Activated CD8-positive, alpha-beta T cell treated with anti-CD3 and anti-CD28 coated beads, Interleukin-2, amount 10 ng/mL, durations not matched to agents 7 days and 5 days (primary cell): ENCODE data around the gene RAB3IL1. TPM values are rescaled to one million over a fixed set of nuclear protein-coding genes. Genes with fewer than 3 reads are reported as not detected.

ENCODE experiments used
- ATAC-seq: fragments of 150-1000 bp; cut with Tn5 transposase; one replicate; pipeline ENCODE4 v1.10.0; 2021; ENCODE audit warnings: moderate library complexity
- CTCF ChIA-PET: fragments of 350-600 bp; sonication (Branson Sonifier 250); formaldehyde crosslinking; loops from one replicate; lab custom pipeline; 2021; ENCODE audit warnings: antibody characterized with exemption; lab: Charles Lee
- POLR2A ChIA-PET: fragments of 350-600 bp; sonication (Branson Sonifier 250); formaldehyde crosslinking; loops from one replicate; lab custom pipeline; 2021; ENCODE audit warnings: antibody characterized with exemption; lab: Charles Lee
- DNase-seq: peaks from one replicate; pipeline ENCODE4 v3.0.0-alpha.2; 2020
- H3K27ac Mint-ChIP-seq: one replicate; pipeline ENCODE4 v1.8.0; 2021; ENCODE audit warnings: mild to moderate bottlenecking, mixed read lengths
- H3K27me3 Mint-ChIP-seq: one replicate; pipeline ENCODE4 v1.8.0; 2021; ENCODE audit warnings: low read depth, mixed read lengths
- H3K36me3 Mint-ChIP-seq: one replicate; pipeline ENCODE4 v1.8.0; 2021; ENCODE audit warnings: low read depth, mixed read lengths
- H3K4me1 Mint-ChIP-seq: one replicate; pipeline ENCODE4 v1.8.0; 2021; ENCODE audit warnings: low read depth, mixed read lengths
- H3K4me3 Mint-ChIP-seq: one replicate; pipeline ENCODE4 v1.8.0; 2021; ENCODE audit warnings: mild to moderate bottlenecking, mixed read lengths
- H3K9me3 Mint-ChIP-seq: one replicate; pipeline ENCODE4 v1.8.0; 2022; ENCODE audit warnings: mixed read lengths; ENCODE audit not compliant: insufficient read depth
- total RNA-seq, 2 experiments: library from RNA; stranded (reverse); gene quantifications; one replicate each; pipeline ENCODE4 v1.2.3, GENCODE V29; 2021

The RAB3IL1 gene
- total RNA-seq, 2 experiments from 2014 or later: not detected

DNA sequence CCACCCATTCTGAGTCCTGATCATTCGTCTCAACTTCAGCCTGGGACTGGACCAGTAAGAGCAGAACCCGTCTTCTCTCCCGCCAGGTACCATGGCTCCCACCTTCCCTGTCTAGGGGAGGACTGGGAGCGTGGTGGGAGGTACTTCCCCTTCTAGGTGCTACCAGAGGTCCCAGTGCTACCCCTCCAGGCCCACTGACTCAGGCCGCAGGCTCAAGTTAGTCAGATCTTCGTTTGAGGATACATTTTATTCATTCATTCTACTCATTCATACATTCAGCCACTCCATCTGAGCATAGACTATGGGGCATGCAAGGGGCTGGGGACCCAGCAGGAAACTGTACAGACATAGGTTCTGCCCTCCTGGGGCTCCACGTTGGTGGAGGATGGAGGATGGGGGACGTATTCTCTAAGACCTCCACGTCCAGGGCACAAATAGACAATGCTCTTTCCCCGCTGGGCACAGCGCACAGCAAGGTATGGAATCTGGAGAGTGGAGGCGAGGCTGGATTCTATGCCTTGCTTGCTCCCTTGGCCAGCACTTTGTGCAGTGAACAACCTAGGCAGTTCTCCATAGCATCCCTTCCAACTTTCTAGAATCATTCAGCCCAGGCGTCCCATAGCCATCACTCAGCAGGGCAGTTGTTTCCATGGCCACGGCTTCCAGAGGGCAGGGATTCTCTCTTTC, 1.0 kb upstream of the RAB3IL1 start:
- DNase-seq: no peak
- H3K4me1 Mint-ChIP-seq: peaks cover 8% of the 10 kb centered on the region
- peaks cover 44% of the 10 kb centered on the region for H3K27me3 Mint-ChIP-seq
- ChIA-PET POLR2A (no interaction called here), CTCF (interaction anchor here (0.8 to 1.4 kb wide), 2 partner anchors 20 to 48 kb away, joined by 3 to 5 read pairs; no protein-coding TSS in a partner anchor)
- no peaks in the 10 kb centered on the region for H3K9me3 Mint-ChIP-seq
- no peak for ATAC-seq
- H3K36me3 Mint-ChIP-seq: no peaks in the 10 kb centered on the region
- H3K27ac Mint-ChIP-seq: no peak overlapping the region
- no peak overlapping the region for H3K4me3 Mint-ChIP-seq

DNA sequence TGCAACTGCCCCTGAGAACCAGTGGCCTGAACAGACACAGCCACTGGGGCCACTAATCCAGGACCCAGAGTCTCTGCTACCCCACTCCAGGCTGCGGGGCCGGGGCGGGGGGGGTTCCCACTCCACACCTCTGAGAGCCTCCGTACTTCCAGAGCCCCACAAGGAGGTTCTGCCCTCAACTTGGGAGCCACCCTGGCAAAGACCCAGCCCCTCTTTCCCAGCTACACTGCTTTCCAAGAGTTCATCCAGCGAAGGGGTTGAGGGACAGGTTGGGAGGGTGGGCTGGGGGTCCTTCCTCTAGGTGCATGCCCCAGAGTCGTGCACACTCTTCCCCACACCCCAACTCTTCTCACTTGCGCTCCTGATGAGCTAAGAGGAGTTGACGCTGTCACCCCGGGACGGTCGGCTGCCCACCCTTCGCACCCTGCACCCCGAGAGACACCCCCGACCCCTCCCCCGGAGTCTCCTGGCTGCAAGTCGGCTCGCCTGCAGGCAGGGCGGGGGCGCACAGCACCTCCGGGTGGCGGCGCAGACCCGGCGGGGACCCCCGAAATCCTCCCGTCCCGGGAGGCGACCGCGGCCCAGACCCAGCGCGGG, 531 bp downstream of the RAB3IL1 start:
- no peak overlapping the region for H3K4me3 Mint-ChIP-seq
- H3K27ac Mint-ChIP-seq: no peak overlapping the region
- no peaks in the 10 kb centered on the region for H3K9me3 Mint-ChIP-seq
- peaks cover 44% of the 10 kb centered on the region for H3K27me3 Mint-ChIP-seq
- H3K36me3 Mint-ChIP-seq: no peaks in the 10 kb centered on the region
- ChIA-PET POLR2A (no interaction called here), CTCF (no interaction called here)
- DNase-seq (no peak), ATAC-seq (no peak)
- peaks cover 8% of the 10 kb centered on the region for H3K4me1 Mint-ChIP-seq

DNA sequence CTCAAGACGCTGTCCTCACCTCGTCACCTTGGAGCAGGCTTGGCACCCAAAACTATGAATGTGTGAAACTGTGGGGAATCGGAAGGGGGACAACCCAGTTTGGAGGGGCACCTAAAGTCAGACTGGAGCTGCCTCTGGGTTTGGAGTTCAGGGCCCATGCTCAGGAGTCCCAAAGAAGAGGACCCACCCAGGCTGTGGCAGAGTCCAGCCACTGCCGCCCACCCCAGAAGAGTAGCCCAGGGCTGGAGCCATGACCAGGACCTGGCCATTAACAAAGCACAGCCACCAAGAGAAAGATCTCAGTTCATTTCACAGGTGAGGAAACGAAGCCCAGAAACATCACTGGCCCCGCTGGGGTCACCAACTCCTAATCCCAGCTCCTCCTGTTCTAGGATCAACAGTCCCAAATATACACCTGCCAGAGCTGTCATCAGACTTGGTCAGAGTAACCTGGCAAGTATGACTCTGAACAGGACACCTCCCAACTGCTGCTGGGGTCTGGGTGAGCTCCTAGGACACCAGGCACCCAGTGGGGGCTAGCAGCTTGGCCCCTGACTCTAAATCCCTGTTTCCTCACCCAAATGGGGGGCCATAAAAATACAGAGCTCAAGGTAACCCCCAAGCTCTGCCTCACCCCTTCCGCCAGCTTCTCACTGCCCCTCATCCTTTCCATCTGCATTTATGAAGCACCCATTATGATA, 2.7 kb downstream of the RAB3IL1 start:
- Mint-ChIP-seq H3K36me3 (no peaks in the 10 kb centered on the region), H3K27ac (no peak overlapping the region), H3K27me3 (peaks cover 36% of the 10 kb centered on the region), H3K4me1 (peaks cover 8% of the 10 kb centered on the region), H3K4me3 (no peak overlapping the region), H3K9me3 (no peaks in the 10 kb centered on the region)
- POLR2A ChIA-PET: interaction anchor here (0.6 kb wide), 2 partner anchors 10 to 23 kb away, joined by 3 to 5 read pairs; no protein-coding TSS in a partner anchor
- CTCF ChIA-PET: interaction anchor here (0.8 to 1.5 kb wide), 2 partner anchors 32 to 34 kb away, joined by 3 to 7 read pairs; no protein-coding TSS in a partner anchor
- ATAC-seq (no peak), DNase-seq (no peak)

DNA sequence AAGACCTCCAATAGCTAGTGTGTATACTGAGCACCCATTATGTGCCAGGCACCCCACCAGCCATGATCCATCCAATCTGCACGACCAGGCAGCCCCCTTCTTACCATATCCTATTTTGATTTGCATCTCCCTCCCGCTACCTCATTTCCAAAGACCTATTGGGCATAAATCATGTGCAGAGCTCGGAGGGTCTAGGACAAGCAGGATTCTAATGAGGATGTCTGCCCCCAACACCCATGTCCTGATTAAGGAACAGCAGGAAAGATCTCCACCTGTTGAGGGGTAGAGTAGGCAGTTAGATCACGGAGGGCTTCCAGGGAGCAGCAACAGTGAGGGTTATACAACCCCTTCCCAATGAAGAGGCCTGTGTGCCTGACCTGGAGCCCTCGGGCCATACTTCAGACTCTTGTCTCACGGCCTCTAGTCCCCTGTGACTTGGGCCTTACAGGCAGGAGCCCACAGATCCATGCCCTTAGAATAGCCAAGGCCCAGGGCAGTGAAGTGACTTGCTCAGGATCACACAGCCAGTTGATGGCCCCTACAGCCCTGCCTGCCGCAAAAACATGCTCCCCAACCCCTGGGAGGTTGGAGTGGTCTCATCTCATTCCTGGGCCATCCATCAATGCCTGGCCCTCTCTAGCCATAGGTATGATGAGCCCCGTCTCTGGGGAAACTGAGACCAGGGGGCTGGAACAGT, 3.5 kb downstream of the RAB3IL1 start:
- Mint-ChIP-seq H3K27me3 (peaks cover 33% of the 10 kb centered on the region), H3K4me1 (peaks cover 8% of the 10 kb centered on the region), H3K36me3 (no peaks in the 10 kb centered on the region), H3K27ac (no peak overlapping the region), H3K4me3 (no peak overlapping the region), H3K9me3 (no peaks in the 10 kb centered on the region)
- POLR2A ChIA-PET: interaction anchor here (0.6 kb wide), 1 partner anchor 11 kb away, joined by 3 read pairs; no protein-coding TSS in a partner anchor
- DNase-seq (no peak), ATAC-seq (no peak)
- CTCF ChIA-PET: interaction anchor here (0.8 to 1.8 kb wide), 3 partner anchors 15 to 34 kb away, joined by 3 to 7 read pairs (median 7); no protein-coding TSS in a partner anchor

DNA sequence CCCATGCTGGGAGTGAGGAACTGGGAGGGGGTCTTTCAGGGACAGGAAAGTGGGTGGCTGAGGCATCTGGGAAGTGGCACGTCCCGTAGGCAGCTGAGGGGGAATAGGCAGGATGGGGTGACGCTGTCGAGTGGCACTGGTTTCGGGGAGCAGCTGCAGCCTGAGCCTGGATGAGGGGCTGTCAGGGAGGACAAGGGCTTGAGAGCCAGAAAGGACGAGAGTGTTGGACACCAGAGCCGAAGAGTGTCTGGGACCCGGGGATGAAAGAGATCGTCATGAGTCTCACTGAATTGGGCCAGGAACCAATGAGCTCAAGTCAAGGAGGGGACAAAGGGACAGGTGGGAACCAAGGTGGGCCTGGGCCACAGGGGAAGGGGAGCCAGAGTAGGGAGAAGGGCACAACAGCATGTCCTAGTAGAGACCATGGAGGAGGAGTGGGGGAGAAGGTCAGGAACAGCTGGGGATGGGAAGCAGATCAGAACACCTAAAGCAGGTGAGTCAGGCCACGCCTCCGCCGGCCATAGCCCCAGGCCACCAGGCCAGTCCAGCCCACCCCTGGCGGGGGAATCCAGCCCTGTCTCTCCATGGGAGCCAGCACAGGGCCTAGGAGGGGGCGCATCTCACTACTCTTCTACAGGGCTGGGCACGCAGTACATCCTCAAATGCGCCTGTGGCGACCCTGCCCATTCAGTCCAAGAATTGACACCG, 4.2 kb downstream of the RAB3IL1 start:
- Mint-ChIP-seq H3K27ac (no peak overlapping the region), H3K27me3 (peaks cover 26% of the 10 kb centered on the region), H3K9me3 (no peaks in the 10 kb centered on the region), H3K36me3 (no peaks in the 10 kb centered on the region), H3K4me1 (peaks cover 5% of the 10 kb centered on the region), H3K4me3 (no peak overlapping the region)
- ATAC-seq (no peak), DNase-seq (no peak)
- ChIA-PET POLR2A (no interaction called here), CTCF (interaction anchor here (1.8 kb wide), 1 partner anchor 14 kb away, joined by 7 read pairs; no protein-coding TSS in a partner anchor)

DNA sequence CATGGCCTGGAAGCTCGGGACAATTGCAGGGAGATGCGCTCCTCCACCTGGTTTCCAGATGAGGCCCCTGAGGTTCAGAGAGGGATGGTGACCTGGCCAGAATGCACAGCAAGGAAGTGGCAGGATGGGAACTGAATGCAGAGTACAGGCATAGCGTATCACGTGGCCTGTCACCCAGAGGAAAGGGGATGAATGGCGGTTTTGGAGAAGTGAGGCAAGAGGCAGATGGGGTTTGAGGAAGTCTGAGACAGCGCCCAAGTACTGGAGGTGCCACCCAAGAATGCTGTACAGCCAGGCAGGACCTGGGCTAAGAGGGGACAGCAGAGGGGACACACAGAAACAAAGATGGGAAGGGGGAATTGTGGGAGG, 4.9 kb downstream of the RAB3IL1 start:
- no peaks in the 10 kb centered on the region for H3K4me1 Mint-ChIP-seq
- no peaks in the 10 kb centered on the region for H3K36me3 Mint-ChIP-seq
- POLR2A ChIA-PET: no interaction called here
- no peaks in the 10 kb centered on the region for H3K9me3 Mint-ChIP-seq
- CTCF ChIA-PET: interaction anchor here (1.8 kb wide), 1 partner anchor 13 kb away, joined by 7 read pairs; no protein-coding TSS in a partner anchor
- no peak overlapping the region for H3K4me3 Mint-ChIP-seq
- H3K27ac Mint-ChIP-seq: no peak overlapping the region
- H3K27me3 Mint-ChIP-seq: peaks cover 20% of the 10 kb centered on the region
- ATAC-seq: no peak
- DNase-seq: no peak

DNA sequence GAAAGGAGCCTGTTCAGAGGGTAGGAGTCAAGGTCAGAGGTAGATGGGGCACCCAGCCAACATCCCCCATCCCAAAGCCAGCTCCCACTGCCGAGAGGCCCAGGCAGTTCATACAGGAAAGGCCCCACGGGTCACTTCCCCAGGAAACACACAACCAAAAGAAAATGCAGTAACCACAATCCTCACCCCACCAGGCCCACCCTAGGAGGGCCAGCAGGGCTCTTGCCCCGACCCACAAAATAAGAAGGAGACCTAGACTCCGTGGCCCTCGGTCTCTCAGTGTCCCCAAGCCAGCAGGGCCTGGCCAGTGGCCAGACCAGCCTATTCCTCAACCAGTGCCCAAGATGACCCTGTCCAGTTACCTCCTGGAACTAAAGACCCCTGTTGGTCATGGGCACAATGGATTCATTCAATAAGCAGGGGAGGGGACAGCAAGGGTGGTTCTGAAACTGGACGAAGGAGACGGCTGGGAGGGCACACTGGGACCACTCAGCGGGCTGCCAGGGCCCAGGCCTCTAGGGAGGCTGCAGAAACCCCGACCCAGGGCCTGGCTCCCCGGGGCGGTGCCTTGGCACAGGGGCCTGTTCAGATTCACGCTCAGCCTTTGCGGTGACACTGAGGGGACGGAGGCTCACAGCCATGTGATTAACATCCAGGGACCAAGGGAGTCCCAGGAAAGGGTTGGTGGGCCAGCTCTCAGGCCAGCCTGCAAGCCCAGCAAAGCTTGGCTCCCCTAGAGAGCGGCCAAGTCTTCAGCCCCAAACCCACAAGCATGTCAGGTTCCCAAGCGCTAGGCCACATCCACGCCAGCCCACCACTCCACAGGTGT, 5.5 kb downstream of the RAB3IL1 start:
- CTCF ChIA-PET: interaction anchor here (1.8 kb wide), 1 partner anchor 13 kb away, joined by 7 read pairs; no protein-coding TSS in a partner anchor
- peaks cover 19% of the 10 kb centered on the region for H3K27me3 Mint-ChIP-seq

DNA sequence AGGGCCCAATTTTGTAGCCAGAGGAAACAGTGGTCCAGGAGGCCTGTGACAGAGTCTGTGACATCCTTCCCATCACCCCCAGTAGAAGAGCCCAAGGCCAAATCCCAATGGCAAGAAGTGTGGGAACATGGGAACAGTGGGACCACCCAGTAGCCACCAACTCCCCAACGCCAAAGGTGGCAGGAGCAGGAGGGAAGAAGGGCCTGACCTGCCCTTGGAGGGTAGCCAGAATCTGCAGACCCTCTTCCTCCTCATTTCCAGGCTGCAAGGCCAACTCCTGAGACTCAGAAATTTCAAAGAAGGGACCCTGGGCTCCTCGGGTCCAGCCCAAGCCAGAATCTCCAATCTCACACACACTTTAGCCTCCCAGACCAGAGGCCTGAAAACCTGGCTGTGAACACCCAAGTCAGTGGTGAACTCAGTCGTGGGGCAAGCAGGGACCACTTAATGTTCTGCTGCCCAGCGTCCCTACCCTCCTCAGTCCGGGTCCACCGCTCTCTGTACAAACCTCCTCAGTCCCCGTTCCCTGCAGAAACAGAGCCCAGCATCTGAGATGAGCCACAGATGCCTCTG, 6.2 kb downstream of the RAB3IL1 start:
- POLR2A ChIA-PET: no interaction called here
- CTCF ChIA-PET: no interaction called here

More for the DNA sequence above, 5.5 kb downstream of the RAB3IL1 start:
- no peak overlapping the region for H3K27ac Mint-ChIP-seq
- H3K4me3 Mint-ChIP-seq: no peak overlapping the region
- no peaks in the 10 kb centered on the region for H3K9me3 Mint-ChIP-seq
- no peak for DNase-seq
- no peaks in the 10 kb centered on the region for H3K4me1 Mint-ChIP-seq
- ATAC-seq: no peak
- POLR2A ChIA-PET: no interaction called here
- H3K36me3 Mint-ChIP-seq: no peaks in the 10 kb centered on the region

DNA sequence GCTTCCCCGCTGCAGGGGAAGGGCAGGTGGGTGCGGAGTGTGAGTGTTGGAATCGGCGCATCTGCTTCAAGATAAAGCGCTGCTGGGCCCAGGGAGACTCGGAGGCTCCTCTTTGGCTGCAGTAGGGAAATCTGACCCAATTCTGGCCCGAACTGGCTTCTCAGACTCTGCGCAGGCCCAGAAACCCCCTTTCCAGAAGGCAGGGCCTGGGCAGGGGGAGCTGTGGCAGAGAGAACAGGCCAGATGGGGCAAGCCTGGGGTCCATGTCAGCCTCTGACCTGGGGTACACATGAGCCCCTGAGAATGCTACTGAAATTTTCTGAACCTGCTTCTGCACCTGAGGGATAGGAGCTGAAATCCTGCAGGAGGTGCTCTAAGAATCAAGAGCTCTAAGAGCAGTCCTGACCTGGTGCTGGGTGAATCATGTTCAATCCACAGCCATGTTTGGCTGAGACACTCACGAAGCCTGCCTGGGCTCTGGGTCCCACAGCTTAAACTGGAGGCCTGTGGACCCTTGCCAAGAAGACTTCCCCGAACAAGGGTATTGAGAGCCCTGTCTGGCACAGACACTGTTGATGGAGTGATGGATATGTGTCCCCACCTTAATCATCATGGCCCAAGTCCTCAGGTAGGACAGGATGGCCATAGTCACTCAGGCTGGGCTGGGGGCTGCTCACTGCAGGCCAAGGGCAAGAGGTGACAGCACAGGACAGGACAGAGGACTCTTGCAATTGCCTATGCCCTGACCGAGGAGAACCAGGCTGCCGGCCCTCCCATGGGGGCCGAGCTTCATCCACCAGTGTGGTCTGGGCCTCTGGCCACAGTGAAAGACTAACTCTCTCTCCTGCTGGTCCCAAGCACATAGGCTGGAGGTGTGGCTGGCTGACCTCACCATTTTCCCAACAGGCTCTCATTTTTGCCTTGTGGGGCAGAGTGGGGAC, 6.9 kb downstream of the RAB3IL1 start:
- ChIA-PET POLR2A (no interaction called here), CTCF (interaction anchor here (1.0 kb wide), 1 partner anchor 172 kb away, joined by 6 read pairs; no protein-coding TSS in a partner anchor)
- Mint-ChIP-seq H3K27ac (no peak overlapping the region), H3K36me3 (no peaks in the 10 kb centered on the region), H3K9me3 (no peaks in the 10 kb centered on the region), H3K27me3 (peaks cover 9% of the 10 kb centered on the region), H3K4me1 (no peaks in the 10 kb centered on the region), H3K4me3 (no peak overlapping the region)
- DNase-seq: no peak
- no peak for ATAC-seq

More for the DNA sequence above, 6.2 kb downstream of the RAB3IL1 start:
- Mint-ChIP-seq H3K27me3 (peaks cover 14% of the 10 kb centered on the region), H3K4me1 (no peaks in the 10 kb centered on the region), H3K4me3 (no peak overlapping the region), H3K36me3 (no peaks in the 10 kb centered on the region), H3K27ac (no peak overlapping the region), H3K9me3 (no peaks in the 10 kb centered on the region)
- DNase-seq (no peak), ATAC-seq (no peak)
